HL-60 (cell line): ENCODE results near the gene STX12.
"Not testable (repeated sequence)": the region's sequence is repeated elsewhere in the genome, so short reads cannot be mapped to it uniquely, and the experiment has no call there.

Experiments used
- DNase-seq, 2 experiments: peaks; one replicate each; pipeline ENCODE4 v3.0.0-alpha.2; 2010 to 2020; ENCODE audit warnings: low read depth in 1 of 2, low spot score in 1 of 2
- H3K27ac ChIP-seq: fragments of 250-450 bp; sonication (Bioruptor Pico); replicated peaks from 2 replicates; pipeline ENCODE4 v1.5.1; 2020; ENCODE audit warnings: mild to moderate bottlenecking, moderate library complexity
- H3K27me3 ChIP-seq: fragments of 250-450 bp; sonication (Bioruptor Pico); 2 replicates; pipeline ENCODE4 v1.5.1; 2021; ENCODE audit warnings: mild to moderate bottlenecking, moderate library complexity; ENCODE audit not compliant: insufficient read depth, poor library complexity, severe bottlenecking
- H3K4me3 ChIP-seq: replicated peaks from 2 replicates; pipeline ENCODE4 v1.5.1; 2011; ENCODE audit warnings: mild to moderate bottlenecking, control low read depth, low read length; ENCODE audit not compliant: insufficient read depth
- CTCF ChIP-seq: IDR thresholded peaks from one replicate; pipeline ENCODE4 v1.5.1; 2011; ENCODE audit warnings: low read length, control low read depth, inconsistent platforms; ENCODE audit not compliant: insufficient read depth
- GABPA ChIP-seq: IDR thresholded peaks from 2 replicates; pipeline ENCODE4 v1.6.1; 2012; ENCODE audit warnings: low read depth
- POLR2AphosphoS5 ChIP-seq: IDR thresholded peaks from 2 replicates; pipeline ENCODE4 v1.6.1; 2012; ENCODE audit warnings: low read depth
- SPI1 ChIP-seq: IDR thresholded peaks from 2 replicates; pipeline ENCODE4 v1.6.1; 2012; ENCODE audit warnings: low read depth, mild to moderate bottlenecking, borderline replicate concordance
- TF ChIP-seq, protein P1 (sequence below): IDR thresholded peaks from 2 replicates; pipeline ENCODE4 v1.6.1; 2012; ENCODE audit warnings: low read depth; ENCODE audit not compliant: insufficient replicate concordance

Gene STX12

GRCh38 chr1:27789540-27790041 lies 16.6 kb downstream of the STX12 start:
- peak overlapping the region; percentile 31 for H3K27ac ChIP-seq
- H3K27me3 ChIP-seq, result no peaks in the 10 kb centered on the region
- no peak overlapping the region for H3K4me3 ChIP-seq
- TF ChIP-seq SPI1 (peak; percentile 38; the same call in 1 of the 2 replicates), CTCF (no peak)
- DNase-seq, result peak in 1 of 2 experiments; percentile 35

DNA sequence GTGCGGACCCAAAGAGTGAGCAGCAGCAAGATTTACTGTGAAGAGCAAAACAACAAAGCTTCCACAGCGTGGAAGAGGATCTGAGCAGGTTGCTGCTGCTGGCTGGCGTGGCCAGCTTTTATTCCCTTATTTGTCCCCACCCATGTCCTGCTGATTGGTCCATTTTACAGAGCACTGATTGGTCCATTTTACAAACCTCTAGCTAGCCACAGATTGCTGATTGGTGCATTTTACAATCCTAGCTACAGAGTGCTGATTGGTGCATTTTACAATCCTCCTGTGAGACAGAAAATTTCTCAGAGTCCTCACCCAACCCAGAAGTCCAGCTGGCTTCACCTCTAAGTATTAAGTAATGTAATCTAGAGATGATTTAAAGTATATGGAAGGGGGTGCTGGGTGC lies 17.3 kb downstream of the STX12 start:
- H3K27me3 ChIP-seq, H3K4me3 ChIP-seq, DNase-seq: not testable (repeated sequence)
- peak overlapping the region; percentile 31; the same call in 1 of the 2 replicates for H3K27ac ChIP-seq

DNA sequence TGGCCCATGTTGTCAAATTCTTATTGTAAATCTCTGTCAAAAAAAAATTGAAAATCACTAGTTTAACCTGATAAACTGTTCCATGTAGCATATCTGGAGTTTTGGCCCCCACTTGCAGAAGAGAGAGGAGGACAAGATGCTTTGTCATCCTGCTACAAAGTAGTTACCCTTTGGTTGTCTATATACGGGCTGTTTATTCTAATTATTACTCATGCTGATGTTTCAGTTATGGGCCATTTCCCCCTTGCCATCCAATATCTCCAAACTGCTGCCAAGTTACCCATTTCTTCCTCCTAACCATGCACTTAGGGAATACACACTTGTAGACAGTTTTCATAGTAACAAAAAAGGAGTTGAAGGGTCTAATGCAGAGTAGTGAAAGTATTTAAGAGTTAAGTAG lies 22.6 kb downstream of the STX12 start:
- TF ChIP-seq CTCF, result no peak
- TF ChIP-seq, protein P1, sequence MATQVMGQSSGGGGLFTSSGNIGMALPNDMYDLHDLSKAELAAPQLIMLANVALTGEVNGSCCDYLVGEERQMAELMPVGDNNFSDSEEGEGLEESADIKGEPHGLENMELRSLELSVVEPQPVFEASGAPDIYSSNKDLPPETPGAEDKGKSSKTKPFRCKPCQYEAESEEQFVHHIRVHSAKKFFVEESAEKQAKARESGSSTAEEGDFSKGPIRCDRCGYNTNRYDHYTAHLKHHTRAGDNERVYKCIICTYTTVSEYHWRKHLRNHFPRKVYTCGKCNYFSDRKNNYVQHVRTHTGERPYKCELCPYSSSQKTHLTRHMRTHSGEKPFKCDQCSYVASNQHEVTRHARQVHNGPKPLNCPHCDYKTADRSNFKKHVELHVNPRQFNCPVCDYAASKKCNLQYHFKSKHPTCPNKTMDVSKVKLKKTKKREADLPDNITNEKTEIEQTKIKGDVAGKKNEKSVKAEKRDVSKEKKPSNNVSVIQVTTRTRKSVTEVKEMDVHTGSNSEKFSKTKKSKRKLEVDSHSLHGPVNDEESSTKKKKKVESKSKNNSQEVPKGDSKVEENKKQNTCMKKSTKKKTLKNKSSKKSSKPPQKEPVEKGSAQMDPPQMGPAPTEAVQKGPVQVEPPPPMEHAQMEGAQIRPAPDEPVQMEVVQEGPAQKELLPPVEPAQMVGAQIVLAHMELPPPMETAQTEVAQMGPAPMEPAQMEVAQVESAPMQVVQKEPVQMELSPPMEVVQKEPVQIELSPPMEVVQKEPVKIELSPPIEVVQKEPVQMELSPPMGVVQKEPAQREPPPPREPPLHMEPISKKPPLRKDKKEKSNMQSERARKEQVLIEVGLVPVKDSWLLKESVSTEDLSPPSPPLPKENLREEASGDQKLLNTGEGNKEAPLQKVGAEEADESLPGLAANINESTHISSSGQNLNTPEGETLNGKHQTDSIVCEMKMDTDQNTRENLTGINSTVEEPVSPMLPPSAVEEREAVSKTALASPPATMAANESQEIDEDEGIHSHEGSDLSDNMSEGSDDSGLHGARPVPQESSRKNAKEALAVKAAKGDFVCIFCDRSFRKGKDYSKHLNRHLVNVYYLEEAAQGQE, result no peak
- no peak for TF ChIP-seq SPI1
- TF ChIP-seq POLR2AphosphoS5, result no peak
- TF ChIP-seq GABPA, result no peak

GRCh38 chr1:27804791-27805190 lies 31.8 kb downstream of the STX12 start:
- no peak for DNase-seq
- H3K4me3 ChIP-seq, result no peak overlapping the region
- no peak overlapping the region for H3K27ac ChIP-seq
- no peaks in the 10 kb centered on the region for H3K27me3 ChIP-seq
- TF ChIP-seq GABPA, result no peak
- TF ChIP-seq, protein P1, result no peak
- no peak for TF ChIP-seq CTCF
- TF ChIP-seq POLR2AphosphoS5, result no peak
- TF ChIP-seq SPI1, result no peak

More for the DNA sequence above, 22.6 kb downstream of the STX12 start:
- H3K27me3 ChIP-seq, result no peaks in the 10 kb centered on the region
- no peak overlapping the region for H3K4me3 ChIP-seq
- no peak overlapping the region for H3K27ac ChIP-seq
- DNase-seq, result no peak
